GM13977 (cell line): ENCODE results near the gene KCNQ2.

Experiments used
- DNase-seq: peaks from one replicate; pipeline ENCODE4 v3.0.0; 2012; ENCODE audit warnings: low spot score
- CTCF ChIP-seq: IDR thresholded peaks from 2 replicates; pipeline ENCODE4 v1.5.1; 2012; ENCODE audit warnings: mild to moderate bottlenecking, control low read depth; ENCODE audit not compliant: insufficient read depth; ENCODE audit errors: extremely low read depth, missing control alignments
- in situ Hi-C: fragments of 300-500 bp; cut with MboI; formaldehyde crosslinking; loops from one replicate; pipeline ENCODE4 v1.12.0; 2022; ENCODE audit warnings: low sequenced_read_pairs, low pct_unique_long_range_greater_than_20kb, mixed read lengths, inconsistent platforms; ENCODE audit not compliant: unreplicated experiment

KCNQ2 gene

GRCh38 chr20:63494420-63495166 is 22.1 kb upstream of the KCNQ2 start:
- in situ Hi-C loops, result no loop called here
- no peak for DNase-seq

GRCh38 chr20:63494084-63494419 is 21.6 kb upstream of the KCNQ2 start:
- in situ Hi-C loops, result no loop called here
- no peak for DNase-seq
- no peak for TF ChIP-seq CTCF

More at GRCh38 chr20:63494420-63495166, 22.1 kb upstream of the KCNQ2 start:
- no peak for TF ChIP-seq CTCF

GRCh38 chr20:63493563-63494020 is 21.1 kb upstream of the KCNQ2 start:
- DNase-seq, result no peak
- no peak for TF ChIP-seq CTCF
- in situ Hi-C loops, result no loop called here

GRCh38 chr20:63492982-63493381 is 20.5 kb upstream of the KCNQ2 start:
- TF ChIP-seq CTCF, result no peak

GRCh38 chr20:63492518-63492917 is 20.1 kb upstream of the KCNQ2 start:
- in situ Hi-C loops, result no loop called here
- DNase-seq, result no peak
- TF ChIP-seq CTCF, result no peak

More at GRCh38 chr20:63492982-63493381, 20.5 kb upstream of the KCNQ2 start:
- no peak for DNase-seq
- in situ Hi-C loops, result no loop called here

GRCh38 chr20:63491635-63492230 is 19.3 kb upstream of the KCNQ2 start:
- in situ Hi-C loops, result no loop called here

More at GRCh38 chr20:63491635-63492230, 19.3 kb upstream of the KCNQ2 start:
- no peak for TF ChIP-seq CTCF
- DNase-seq, result no peak
